Suprapubic skin (tissue), 4 donors: Measurements from ENCODE around the gene DDX39A. TPM values are rescaled to one million over a fixed set of nuclear protein-coding genes. Genes with fewer than 3 reads are reported as not detected.

Source experiments
- DNase-seq, 2 donors: peaks; one replicate each; pipeline ENCODE4 v3.0.0-alpha.2; 2019; ENCODE audit warnings: low spot score in 2 of 2
- H3K27ac ChIP-seq: fragments of 200-600 bp; sonication (generic); one replicate; pipeline ENCODE4 v1.5.1; 2019
- H3K27me3 ChIP-seq: fragments of 200-600 bp; sonication (generic); one replicate; pipeline ENCODE4 v1.5.1; 2019
- H3K36me3 ChIP-seq: fragments of 200-600 bp; sonication (generic); one replicate; pipeline ENCODE4 v1.5.1; 2019
- H3K4me1 ChIP-seq: fragments of 200-600 bp; sonication (generic); one replicate; pipeline ENCODE4 v1.5.1; 2019
- H3K4me3 ChIP-seq: fragments of 200-600 bp; sonication (generic); one replicate; pipeline ENCODE4 v1.5.1; 2019; ENCODE audit warnings: mild to moderate bottlenecking
- H3K9me3 ChIP-seq: fragments of 200-600 bp; sonication (generic); one replicate; pipeline ENCODE4 v1.5.1; 2019
- CTCF ChIP-seq, 2 donors: fragments of 200-600 bp in 1 of 2; fragments of 450-650 bp in 1 of 2; sonication (generic) in 1 of 2; IDR thresholded peaks; one replicate each; pipeline ENCODE4 v1.5.1; 2016 to 2019; ENCODE audit warnings: antibody characterized with exemption in 2 of 2, mild to moderate bottlenecking in 1 of 2, moderate library complexity in 1 of 2
- EP300 ChIP-seq: sonication (generic); formaldehyde crosslinking; IDR thresholded peaks from one replicate; pipeline ENCODE4 v1.6.1; 2017; ENCODE audit warnings: antibody characterized with exemption
- POLR2A ChIP-seq, 2 donors: fragments of 450-650 bp; IDR thresholded peaks; one replicate each; pipeline ENCODE4 v1.6.1; 2017; ENCODE audit warnings: antibody characterized with exemption in 2 of 2, mild to moderate bottlenecking in 2 of 2, moderate library complexity in 2 of 2
- POLR2AphosphoS5 ChIP-seq, 3 donors: sonication (generic); formaldehyde crosslinking; IDR thresholded peaks; one replicate each; pipeline ENCODE4 v1.6.1; 2017; ENCODE audit warnings: antibody characterized with exemption in 3 of 3
- WGBS: methylation state at CpG from one replicate; pipeline ENCODE4 v1.1.5; 2018; 5-methylcytosine and 5-hydroxymethylcytosine counted together
- total RNA-seq, 4 donors: library from RNA; depleted of rRNA; stranded (reverse); fragments of >200 nt; gene quantifications; one replicate each; pipeline ENCODE4 v1.1.0, GENCODE V29; 2016

Gene DDX39A
- total RNA-seq, 4 donors from 2014 or later = 80.9 to 149 (median 111) TPM

- DNase-seq = no peak
- H3K27me3 ChIP-seq = no peaks in the 10 kb centered on the region
- no peak overlapping the region for H3K27ac ChIP-seq
- peaks cover 38% of the 10 kb centered on the region for H3K4me1 ChIP-seq
- 79% methylated on average over 3 of the region's 25 CpGs for WGBS
- TF ChIP-seq EP300 = no peak
- H3K4me3 ChIP-seq = no peak overlapping the region
- peaks cover 58% of the 10 kb centered on the region for H3K36me3 ChIP-seq
- no peaks in the 10 kb centered on the region for H3K9me3 ChIP-seq
These were observed 6.7 kb downstream of the DDX39A start for GRCh38 chr19:14412324-14412995.

GRCh38 chr19:14411938-14412245 lies 7.2 kb downstream of the DDX39A start:
- H3K27ac ChIP-seq = no peak overlapping the region
- H3K27me3 ChIP-seq = no peaks in the 10 kb centered on the region
- TF ChIP-seq POLR2A (IDR thresholded peaks at IDR 0.05) (no peak), POLR2AphosphoS5 (IDR thresholded peaks at IDR 0.05) (no peak), EP300 (no peak), CTCF (IDR thresholded peaks at IDR 0.05) (no peak)
- peaks cover 33% of the 10 kb centered on the region for H3K4me1 ChIP-seq
- DNase-seq = no peak
- H3K9me3 ChIP-seq = no peaks in the 10 kb centered on the region
- peaks cover 63% of the 10 kb centered on the region for H3K36me3 ChIP-seq
- H3K4me3 ChIP-seq = no peak overlapping the region
- WGBS = 86% methylated on average over 4 of the region's 8 CpGs

- Histone ChIP-seq H3K9me3 (no peaks in the 10 kb centered on the region), H3K4me3 (no peak overlapping the region), H3K27me3 (no peaks in the 10 kb centered on the region), H3K4me1 (peaks cover 31% of the 10 kb centered on the region), H3K36me3 (peaks cover 67% of the 10 kb centered on the region), H3K27ac (no peak overlapping the region)
- WGBS = 91% methylated on average over 10 of the region's 19 CpGs
- DNase-seq = no peak
- TF ChIP-seq EP300 (no peak), POLR2A (IDR thresholded peaks at IDR 0.05) (no peak), CTCF (IDR thresholded peaks at IDR 0.05) (no peak)
These were observed 7.8 kb downstream of the DDX39A start for GRCh38 chr19:14411161-14411937.

- DNase-seq = no peak
- H3K27ac ChIP-seq = no peak overlapping the region
- H3K9me3 ChIP-seq = no peaks in the 10 kb centered on the region
- H3K4me3 ChIP-seq = no peak overlapping the region
- H3K4me1 ChIP-seq = peaks cover 29% of the 10 kb centered on the region
- no peak for TF ChIP-seq POLR2A (IDR thresholded peaks at IDR 0.05)
- TF ChIP-seq EP300 = no peak
- no peak for TF ChIP-seq POLR2AphosphoS5 (IDR thresholded peaks at IDR 0.05)
- H3K36me3 ChIP-seq = peaks cover 67% of the 10 kb centered on the region
- WGBS = 80% methylated on average over 13 of the region's 44 CpGs
- H3K27me3 ChIP-seq = no peaks in the 10 kb centered on the region
These were observed 8.8 kb downstream of the DDX39A start for GRCh38 chr19:14410091-14411051.

GRCh38 chr19:14409146-14410023 lies 9.8 kb downstream of the DDX39A start:
- H3K4me3 ChIP-seq = no peak overlapping the region
- H3K27me3 ChIP-seq = no peaks in the 10 kb centered on the region
- no peak for TF ChIP-seq POLR2AphosphoS5 (IDR thresholded peaks at IDR 0.05)
- no peak for TF ChIP-seq CTCF (IDR thresholded peaks at IDR 0.05)
- TF ChIP-seq POLR2A (IDR thresholded peaks at IDR 0.05) = no peak
- no peak for TF ChIP-seq EP300
- DNase-seq = no peak
- H3K4me1 ChIP-seq = peaks cover 27% of the 10 kb centered on the region
- H3K9me3 ChIP-seq = no peaks in the 10 kb centered on the region
- no peak overlapping the region for H3K27ac ChIP-seq
- peaks cover 70% of the 10 kb centered on the region for H3K36me3 ChIP-seq
- WGBS = 86% methylated on average over 25 of the region's 38 CpGs
